HepG2 (cell line): ENCODE data around the gene HSF4. TPM values are rescaled to one million over a fixed set of nuclear protein-coding genes. Genes with fewer than 3 reads are reported as not detected.

Experiments used
- AKNA ChIP-seq: sonication (generic); formaldehyde crosslinking; IDR thresholded peaks from 2 replicates; pipeline ENCODE4 v1.4.0; 2020; ENCODE audit warnings: missing genetic modification reagents, borderline replicate concordance
- BRF2 ChIP-seq: sonication (generic); formaldehyde crosslinking; IDR thresholded peaks from 2 replicates; pipeline ENCODE4 v1.8.1; 2022; ENCODE audit warnings: mild to moderate bottlenecking, missing genetic modification reagents
- CBX5 ChIP-seq: sonication (generic); formaldehyde crosslinking; IDR thresholded peaks from 2 replicates; pipeline ENCODE4 v1.4.0; 2020; ENCODE audit warnings: missing genetic modification reagents, borderline replicate concordance
- DDIT3 ChIP-seq: sonication (generic); formaldehyde crosslinking; IDR thresholded peaks from 2 replicates; pipeline ENCODE4 v1.4.0; 2020; ENCODE audit warnings: mild to moderate bottlenecking, missing genetic modification reagents
- HNRNPUL1 ChIP-seq: fragments of 200-400 bp; formaldehyde crosslinking; IDR thresholded peaks from 2 replicates; pipeline ENCODE4 v1.6.1; 2017; ENCODE audit warnings: low read depth, mild to moderate bottlenecking, low read length, moderate library complexity
- NFKB2 ChIP-seq: sonication (generic); formaldehyde crosslinking; IDR thresholded peaks from 2 replicates; pipeline ENCODE4 v1.4.0; 2020; ENCODE audit warnings: missing genetic modification reagents, borderline replicate concordance
- PRDM15 ChIP-seq: sonication (generic); formaldehyde crosslinking; IDR thresholded peaks from 2 replicates; pipeline ENCODE4 v1.4.0; 2020; ENCODE audit warnings: missing genetic modification reagents
- RARG ChIP-seq: sonication (generic); formaldehyde crosslinking; IDR thresholded peaks from 2 replicates; pipeline ENCODE4 v1.4.0; 2020; ENCODE audit warnings: low read depth, mild to moderate bottlenecking, missing genetic modification reagents
- REST ChIP-seq, 2 experiments: IDR thresholded peaks; 2 replicates each; pipeline ENCODE4 v1.6.1; 2011 to 2012; ENCODE audit warnings: low read length in 2 of 2, borderline replicate concordance in 1 of 2, low read depth in 1 of 2, mild to moderate bottlenecking in 1 of 2, moderate library complexity in 1 of 2
- SMAD9 ChIP-seq: sonication (generic); formaldehyde crosslinking; IDR thresholded peaks from 2 replicates; pipeline ENCODE4 v1.5.1; 2020; ENCODE audit warnings: mild to moderate bottlenecking, missing genetic modification reagents
- TAF1 ChIP-seq: sonication (generic); formaldehyde crosslinking; IDR thresholded peaks from 2 replicates; pipeline ENCODE4 v1.4.0; 2020; ENCODE audit warnings: missing genetic modification reagents
- TSC22D2 ChIP-seq: sonication (generic); formaldehyde crosslinking; IDR thresholded peaks from 2 replicates; pipeline ENCODE4 v1.5.1; 2020; ENCODE audit warnings: missing genetic modification reagents, mild to moderate bottlenecking, borderline replicate concordance
- ZFP36L1 ChIP-seq: sonication (generic); formaldehyde crosslinking; IDR thresholded peaks from 2 replicates; pipeline ENCODE4 v1.8.0; 2022; ENCODE audit warnings: mild to moderate bottlenecking, missing genetic modification reagents, moderate library complexity
- ZNF761 ChIP-seq: sonication (generic); formaldehyde crosslinking; conservative IDR thresholded peaks from 2 replicates; pipeline ENCODE4 v1.4.0; 2020; ENCODE audit warnings: mild to moderate bottlenecking, missing genetic modification reagents
- polyA plus RNA-seq, 8 experiments: library from polyadenylated mRNA; depleted of rRNA in 3 of 8; stranded (reverse) in 7 of 8; unstranded in 1 of 8; fragments of >200 nt; fragmentation: Illumina TruSeq in 4 of 8; extraction: Trizol in 4 of 8; gene quantifications; 2 replicates each; pipeline versions ENCODE4 v1.2.1 to v1.2.3, GENCODE V29; 2011 to 2016; ENCODE audit warnings: low read depth in 4 of 8, missing spikeins in 1 of 8, mixed read lengths in 1 of 8; ENCODE audit not compliant: insufficient read depth in 1 of 8
- total RNA-seq, 5 experiments: library from RNA; depleted of rRNA; stranded (reverse); fragments of >200 nt; fragmentation: Illumina TruSeq; extraction: Trizol; gene quantifications; 2 replicates each; pipeline ENCODE4 v1.2.3, GENCODE V29; 2016; ENCODE audit warnings: low read depth in 1 of 5

Gene HSF4
- total and polyA plus RNA-seq, 2 of the 13 experiments (the other 11 are each of a cell fraction or from before 2014, with no cell fraction given): 3.5 to 16.9 TPM

GRCh38 chr16:67184995-67185650, 20.6 kb downstream of the HSF4 start (continued):
- TF ChIP-seq PRDM15 (CRISPR knock-in tag) (peak; percentile 89), REST (IDR thresholded peaks at IDR 0.05; ENCODE audit: borderline replicate concordance in 1 of 2, low read depth in 1 of 2, low read length in 2 of 2) (peak in 1 of 2 experiments; percentile 99; a peak in 2 of 4 replicates), RARG (CRISPR knock-in tag) (no peak), SMAD9 (CRISPR knock-in tag) (no peak), ZNF761 (CRISPR knock-in tag) (no peak; the same call in none of the 2 replicates), DDIT3 (CRISPR knock-in tag) (no peak), TAF1 (CRISPR knock-in tag) (no peak; the same call in 1 of the 2 replicates), CBX5 (CRISPR knock-in tag) (peak; percentile 95; the same call in 1 of the 2 replicates), ZFP36L1 (CRISPR knock-in tag) (no peak), HNRNPUL1 (no peak), AKNA (CRISPR knock-in tag) (peak; percentile 88), NFKB2 (peak; percentile 96), TSC22D2 (CRISPR knock-in tag) (peak; percentile 96), BRF2 (CRISPR knock-in tag) (no peak)
